EL (cell line): ENCODE measurements around the gene CCR6.
A peak's percentile ranks its signal among the peaks of the same experiment; 100 is the strongest.

Source experiments
- DNase-seq: peaks from one replicate; pipeline ENCODE4 v3.0.0-alpha.2; 2016

CCR6 gene

GRCh38 chr6:167121335-167121841 lies 1.5 kb upstream of the CCR6 start:
- no peak for DNase-seq

DNA sequence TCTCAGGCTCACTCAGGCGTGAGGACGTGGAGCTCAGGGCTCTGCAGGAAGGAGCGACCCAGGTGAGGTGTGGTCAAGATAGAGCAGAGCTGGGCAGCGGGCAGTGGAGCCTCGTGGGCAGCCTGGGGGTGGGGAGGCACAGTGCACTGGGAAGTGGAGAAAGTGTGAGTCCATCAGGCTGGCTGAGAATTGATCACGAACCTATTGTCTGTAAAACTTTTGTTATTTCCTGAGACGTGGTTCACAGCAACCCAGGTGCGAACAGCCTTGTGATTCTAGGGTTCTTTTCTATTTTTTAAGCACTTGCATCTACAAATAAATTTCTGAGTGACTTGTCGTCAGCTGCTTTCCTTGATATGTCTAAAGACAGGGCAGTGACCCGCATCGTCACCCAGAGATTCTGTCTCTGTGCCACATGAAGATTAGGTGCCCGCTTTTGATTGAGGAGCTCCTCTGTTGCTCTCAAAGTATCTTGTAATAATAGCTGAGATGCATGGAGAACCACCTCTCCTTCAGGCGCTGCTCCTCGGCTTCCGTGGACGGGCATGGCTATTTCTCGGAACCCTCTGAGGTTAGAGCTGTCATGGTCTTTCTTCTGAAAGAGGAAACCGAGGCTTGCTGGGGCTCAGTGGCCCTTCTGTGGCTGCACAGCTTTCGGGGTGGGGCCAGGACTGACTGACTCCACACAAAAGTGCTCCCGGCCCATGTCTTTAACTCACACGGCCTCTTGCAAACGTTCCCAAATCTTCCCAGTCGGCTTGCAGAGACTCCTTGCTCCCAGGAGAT lies 662 bp upstream of the CCR6 start:
- no peak for DNase-seq

GRCh38 chr6:167124753-167125152 lies 1.9 kb downstream of the CCR6 start:
- no peak for DNase-seq

DNA sequence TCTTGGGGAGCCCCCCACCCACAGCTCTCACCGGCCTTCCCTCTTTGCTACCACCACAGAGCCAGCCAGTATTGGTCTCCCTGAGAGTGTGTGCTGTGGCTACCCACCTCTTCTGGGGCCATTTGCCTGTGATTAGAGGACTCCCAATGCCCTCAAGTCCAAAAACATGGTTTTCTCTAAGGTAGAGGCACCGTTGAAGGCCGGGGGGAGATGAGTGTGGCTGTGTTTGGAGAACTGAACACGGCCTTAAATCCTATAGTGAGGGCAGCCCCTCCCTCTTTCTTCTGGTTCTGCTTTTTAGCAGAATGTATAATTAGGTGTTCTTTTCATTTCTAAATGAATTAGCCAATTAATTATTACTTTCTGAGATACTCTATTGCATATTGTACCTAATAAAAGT lies 2.5 kb downstream of the CCR6 start:
- DNase-seq, result no peak

DNA sequence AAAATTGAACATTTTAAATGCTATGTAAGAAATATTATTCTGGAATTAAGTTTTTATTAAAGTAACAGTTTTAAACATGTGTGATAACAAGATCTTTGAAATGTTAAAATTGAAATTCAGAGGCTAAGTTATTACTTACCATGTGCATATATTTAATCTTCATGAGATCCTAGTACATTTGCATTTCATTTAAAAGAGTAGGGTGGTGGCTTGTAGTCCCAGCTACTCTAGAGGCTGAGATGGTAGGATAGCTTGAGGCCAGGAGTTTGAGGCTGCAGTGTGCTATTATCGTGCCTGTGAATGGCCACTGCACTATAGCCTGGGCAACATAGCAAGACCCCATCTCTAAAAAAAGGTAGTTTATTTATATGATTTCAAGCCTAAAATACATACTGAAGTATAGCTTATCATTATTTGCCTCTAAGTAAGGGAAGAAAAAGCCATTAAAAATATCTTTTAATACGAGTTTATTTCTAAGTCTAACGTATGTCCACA lies 3.0 kb downstream of the CCR6 start:
- no peak for DNase-seq

DNA sequence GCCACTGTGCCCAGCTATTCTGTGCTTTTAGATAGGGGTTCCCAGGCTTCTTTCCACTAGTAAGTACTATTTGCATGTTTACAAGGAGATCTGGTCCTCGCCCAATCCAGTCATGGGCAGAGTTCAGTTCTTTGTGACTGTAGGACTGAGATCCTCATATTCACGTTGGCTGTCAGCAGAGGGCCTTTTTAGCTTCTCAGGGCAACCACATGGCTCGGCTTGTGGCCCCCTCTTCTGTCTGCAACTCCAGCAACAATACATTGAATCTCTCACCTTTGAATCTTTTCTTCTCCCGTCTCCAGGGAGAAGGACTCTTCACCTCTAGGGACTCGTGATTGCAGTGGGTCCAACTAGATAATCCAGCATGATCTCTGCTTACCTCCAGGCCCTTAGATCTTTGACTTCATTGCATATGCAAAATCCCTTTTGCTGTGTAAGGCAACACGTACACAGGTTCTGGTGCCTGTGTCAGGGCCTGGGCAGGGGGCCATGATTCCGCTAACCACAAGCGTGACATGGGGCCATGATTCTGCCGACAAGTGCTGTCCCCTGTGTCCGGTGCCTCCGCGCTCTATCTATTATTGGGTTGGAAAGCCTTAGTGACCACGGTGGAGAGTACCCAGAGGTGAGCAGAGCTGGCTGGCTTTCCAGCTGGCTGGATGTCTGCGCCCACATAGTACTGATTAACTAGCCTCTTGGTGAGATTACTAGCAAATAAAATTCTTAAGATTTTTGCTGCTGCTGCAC lies 5.1 kb downstream of the CCR6 start:
- DNase-seq, result no peak

- DNase-seq, result no peak
Measured at GRCh38 chr6:167129159-167129558, 6.3 kb downstream of the CCR6 start.

- no peak for DNase-seq
Measured at GRCh38 chr6:167129562-167129961, 6.7 kb downstream of the CCR6 start.

- DNase-seq, result no peak
Measured at GRCh38 chr6:167130008-167130677, 7.2 kb downstream of the CCR6 start.

DNA sequence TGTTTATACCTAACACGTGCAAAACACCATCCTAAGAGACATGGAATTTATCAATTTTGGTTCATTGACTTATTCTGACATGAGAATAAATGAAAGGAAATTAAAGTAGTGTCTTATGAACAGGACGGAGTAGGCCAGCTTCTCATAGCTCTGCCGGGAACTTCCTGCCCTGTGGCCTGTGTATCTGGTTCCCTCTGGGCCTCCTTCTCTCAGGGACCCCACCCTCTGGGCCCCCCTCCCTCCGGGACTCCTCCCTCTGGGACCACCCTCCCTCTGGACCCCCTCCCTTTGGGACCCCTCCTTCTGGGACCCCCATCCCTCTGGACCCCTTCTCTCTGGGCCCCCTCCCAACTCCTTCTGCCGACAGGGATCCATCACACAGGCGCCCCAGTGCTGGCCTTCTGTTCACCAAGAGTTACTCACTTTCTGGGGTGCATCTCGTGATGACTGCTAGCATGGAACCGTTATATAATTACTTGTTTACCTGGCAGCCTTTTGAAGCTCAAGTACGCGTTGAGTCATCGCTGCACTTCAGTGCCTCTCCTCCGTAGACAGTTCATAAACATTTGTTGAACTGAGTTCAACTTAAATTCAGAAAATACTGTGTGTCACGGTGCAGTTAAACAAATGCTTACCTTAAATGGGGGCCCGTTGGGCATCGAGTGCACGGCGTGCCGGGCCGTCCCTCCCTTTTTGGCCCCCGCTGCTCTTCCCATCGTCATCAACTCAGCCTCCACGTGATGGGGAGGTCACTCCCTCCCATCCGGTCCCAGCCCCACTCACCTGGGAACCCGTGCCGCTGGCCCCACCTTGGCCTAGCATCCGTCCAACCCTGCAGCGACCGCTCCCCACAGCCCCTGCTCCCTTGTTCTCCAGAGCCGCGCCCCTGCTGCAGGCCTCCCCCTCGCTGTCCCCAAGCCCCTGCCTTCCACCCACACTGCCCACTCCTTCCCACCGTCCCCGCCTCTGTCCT lies 8.1 kb downstream of the CCR6 start:
- DNase-seq, result no peak

- no peak for DNase-seq
Measured at GRCh38 chr6:167134448-167135328, 11.8 kb downstream of the CCR6 start.

DNA sequence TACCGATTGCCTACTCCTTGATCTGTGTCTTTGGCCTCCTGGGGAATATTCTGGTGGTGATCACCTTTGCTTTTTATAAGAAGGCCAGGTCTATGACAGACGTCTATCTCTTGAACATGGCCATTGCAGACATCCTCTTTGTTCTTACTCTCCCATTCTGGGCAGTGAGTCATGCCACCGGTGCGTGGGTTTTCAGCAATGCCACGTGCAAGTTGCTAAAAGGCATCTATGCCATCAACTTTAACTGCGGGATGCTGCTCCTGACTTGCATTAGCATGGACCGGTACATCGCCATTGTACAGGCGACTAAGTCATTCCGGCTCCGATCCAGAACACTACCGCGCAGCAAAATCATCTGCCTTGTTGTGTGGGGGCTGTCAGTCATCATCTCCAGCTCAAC lies 13.5 kb downstream of the CCR6 start:
- DNase-seq, result no peak

- no peak for DNase-seq
Measured at GRCh38 chr6:167137081-167137480, 14.2 kb downstream of the CCR6 start.

- no peak for DNase-seq
Measured at GRCh38 chr6:167137881-167138280, 15.0 kb downstream of the CCR6 start.

DNA sequence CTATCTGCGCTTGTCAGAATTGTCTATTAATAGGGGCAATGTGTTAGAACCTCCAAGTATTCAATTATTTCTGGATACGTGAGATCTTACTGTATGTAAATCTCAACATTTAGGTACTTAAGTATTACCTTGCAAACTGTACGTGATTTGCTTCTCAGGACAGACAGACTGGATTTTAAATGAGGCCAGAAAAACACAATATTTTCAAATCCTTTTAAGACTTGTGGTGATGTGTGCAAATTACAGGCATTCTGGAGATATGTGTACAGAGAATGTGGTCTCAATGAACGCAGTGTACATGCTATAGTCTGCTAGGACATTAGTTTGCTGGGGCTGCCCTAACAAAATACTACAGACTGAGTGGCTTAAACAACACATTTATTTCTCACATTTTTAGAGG lies 16.9 kb downstream of the CCR6 start:
- DNase-seq, result no peak

DNA sequence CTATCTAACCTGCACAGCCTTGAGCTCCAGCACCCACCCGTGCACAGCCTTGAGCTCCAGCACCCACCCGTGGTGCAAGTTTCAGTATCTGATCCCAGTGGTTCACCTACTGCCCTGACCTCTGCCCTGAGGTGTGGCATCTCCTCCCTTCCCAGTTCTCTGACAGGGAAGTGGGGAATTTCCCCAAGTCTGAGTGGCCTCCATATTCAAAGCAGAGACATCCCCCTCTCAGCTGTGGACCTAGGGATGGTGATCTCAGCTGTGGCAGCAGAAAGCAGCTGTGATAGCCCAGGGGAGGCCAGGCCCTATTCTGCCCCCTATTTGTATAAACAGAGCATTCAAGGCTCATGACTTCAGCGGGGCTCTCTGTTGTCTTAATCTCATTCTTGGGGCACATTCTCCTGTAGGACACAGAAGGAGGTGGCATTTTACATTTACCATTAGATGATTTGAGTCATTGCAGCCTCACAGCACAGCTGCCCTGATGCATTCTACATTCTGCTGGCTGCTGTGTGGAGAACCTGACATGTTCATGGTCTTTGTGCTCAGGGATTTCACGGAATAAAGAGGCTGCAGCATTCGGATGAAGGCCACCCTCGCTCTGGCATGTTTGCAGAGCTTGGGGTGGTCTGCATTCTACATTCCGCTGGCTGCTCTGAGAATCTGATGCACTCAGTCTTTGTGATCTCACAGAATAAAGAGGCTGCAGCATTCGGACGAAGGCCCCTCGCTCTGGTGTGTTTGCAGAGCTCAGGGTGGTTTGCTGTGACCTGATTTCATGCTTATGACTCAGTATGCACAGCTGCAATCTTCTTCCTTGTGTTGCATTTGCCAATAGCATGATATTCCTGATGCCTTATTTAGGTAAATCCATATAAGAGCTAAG lies 17.9 kb downstream of the CCR6 start:
- DNase-seq, result no peak

DNA sequence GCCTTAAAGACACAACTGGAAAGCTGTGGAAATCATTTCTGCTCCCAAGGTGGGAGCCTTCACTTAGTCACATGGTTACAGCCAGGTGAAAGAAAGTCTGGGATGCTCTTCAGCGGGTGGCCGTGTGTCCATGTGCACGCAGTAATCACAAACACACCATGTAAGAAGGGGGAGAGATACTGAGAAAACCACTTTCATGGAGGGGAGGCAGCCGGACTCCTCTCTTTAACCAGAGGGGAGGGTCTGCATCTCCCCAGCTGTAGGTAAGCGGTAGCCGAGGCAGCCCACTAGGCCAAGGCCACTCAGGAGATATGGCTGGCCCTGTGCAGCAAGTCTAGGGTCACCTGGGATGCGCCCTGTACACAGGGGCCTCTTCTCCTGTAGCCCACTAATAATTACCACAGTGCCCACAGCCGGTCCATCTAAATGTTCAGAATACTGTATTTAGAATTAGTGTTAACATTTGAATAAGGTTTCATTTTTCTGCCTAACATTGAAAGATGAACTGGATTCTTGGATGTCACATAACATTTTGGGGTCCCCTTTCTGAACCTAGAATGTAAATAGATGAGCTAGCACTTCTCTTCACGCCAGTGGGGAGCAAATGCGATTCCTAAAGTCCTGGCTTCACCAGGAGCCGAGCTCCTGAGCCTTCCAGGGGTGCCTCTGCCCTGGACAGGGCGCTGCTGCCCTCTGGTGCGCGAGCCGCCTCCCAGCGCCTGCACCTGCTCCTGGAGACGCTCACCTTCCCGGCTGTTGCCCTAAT lies 19.0 kb downstream of the CCR6 start:
- peak; percentile 5 for DNase-seq

GRCh38 chr6:167142433-167142761 lies 19.5 kb downstream of the CCR6 start:
- DNase-seq, result no peak

DNA sequence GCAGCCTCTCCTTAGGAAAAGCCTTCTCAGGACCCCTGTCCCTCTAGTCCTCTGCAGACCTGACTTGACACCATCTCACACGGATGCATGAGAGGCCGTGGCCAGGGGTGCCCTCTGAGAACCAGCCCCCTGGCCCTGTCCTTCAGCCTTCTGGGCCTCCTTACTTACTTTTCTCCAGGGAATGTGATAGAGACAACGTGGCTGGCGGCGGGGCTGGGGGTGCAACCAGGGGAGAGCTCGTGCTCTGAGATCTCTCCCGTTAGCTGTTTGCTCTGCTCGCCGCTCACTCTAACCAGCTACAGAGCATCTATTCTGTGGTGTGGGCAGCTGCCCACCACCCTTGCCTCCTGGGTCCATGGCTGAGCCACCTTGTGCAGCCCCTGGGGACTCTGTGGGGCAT lies 20.1 kb downstream of the CCR6 start:
- no peak for DNase-seq

GRCh38 chr6:167145461-167145860 lies 22.6 kb downstream of the CCR6 start:
- DNase-seq, result no peak
